Ovary (tissue), 3 donors: ENCODE measurements around the gene OCLN.

Experiments used
- CTCF ChIP-seq, 3 donors: fragments of 450-650 bp in 2 of 3; fragments of 200-600 bp in 1 of 3; IDR thresholded peaks; one replicate each; pipeline versions ENCODE4 v1.5.1 to v1.8.0; 2016 to 2022; ENCODE audit warnings: antibody characterized with exemption in 3 of 3, mild to moderate bottlenecking in 1 of 3
- POLR2A ChIP-seq: fragments of 450-650 bp; IDR thresholded peaks from one replicate; pipeline ENCODE4 v1.6.1; 2017; ENCODE audit warnings: antibody characterized with exemption, mild to moderate bottlenecking, moderate library complexity
- donor health status: DM: no; HTN: no; CAD: no.

DNA sequence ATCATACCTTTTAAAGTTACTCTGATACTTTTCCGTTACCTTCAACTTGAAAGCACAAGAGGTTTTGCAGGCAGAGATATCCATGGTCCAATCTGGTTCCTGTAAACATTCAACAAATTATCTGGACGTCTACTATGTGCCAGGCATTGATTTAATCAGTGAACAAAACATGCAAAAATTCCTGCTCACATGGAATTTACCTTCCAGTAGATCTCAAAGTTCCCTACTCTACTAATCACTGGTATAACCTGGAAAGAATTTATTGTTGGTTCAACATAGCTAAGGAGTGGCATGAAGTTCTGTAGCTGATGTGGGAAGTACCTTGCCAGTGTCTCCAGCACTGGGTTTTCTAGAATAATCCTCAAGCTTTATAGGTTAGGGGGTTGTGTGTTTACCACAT, 9.8 kb downstream of the OCLN start:
- TF ChIP-seq CTCF (IDR thresholded peaks at IDR 0.05), result no peak
- TF ChIP-seq POLR2A, result no peak
